HG03280 (cell line): ENCODE data around the gene SMAD6.

Experiments used
- ATAC-seq: cut with Tn5 transposase; IDR thresholded peaks from one replicate; pipeline ENCODE4 v1.9.1; 2021; ENCODE audit warnings: mild to moderate bottlenecking, moderate library complexity; ENCODE audit not compliant: unreplicated experiment

SMAD6 gene

DNA sequence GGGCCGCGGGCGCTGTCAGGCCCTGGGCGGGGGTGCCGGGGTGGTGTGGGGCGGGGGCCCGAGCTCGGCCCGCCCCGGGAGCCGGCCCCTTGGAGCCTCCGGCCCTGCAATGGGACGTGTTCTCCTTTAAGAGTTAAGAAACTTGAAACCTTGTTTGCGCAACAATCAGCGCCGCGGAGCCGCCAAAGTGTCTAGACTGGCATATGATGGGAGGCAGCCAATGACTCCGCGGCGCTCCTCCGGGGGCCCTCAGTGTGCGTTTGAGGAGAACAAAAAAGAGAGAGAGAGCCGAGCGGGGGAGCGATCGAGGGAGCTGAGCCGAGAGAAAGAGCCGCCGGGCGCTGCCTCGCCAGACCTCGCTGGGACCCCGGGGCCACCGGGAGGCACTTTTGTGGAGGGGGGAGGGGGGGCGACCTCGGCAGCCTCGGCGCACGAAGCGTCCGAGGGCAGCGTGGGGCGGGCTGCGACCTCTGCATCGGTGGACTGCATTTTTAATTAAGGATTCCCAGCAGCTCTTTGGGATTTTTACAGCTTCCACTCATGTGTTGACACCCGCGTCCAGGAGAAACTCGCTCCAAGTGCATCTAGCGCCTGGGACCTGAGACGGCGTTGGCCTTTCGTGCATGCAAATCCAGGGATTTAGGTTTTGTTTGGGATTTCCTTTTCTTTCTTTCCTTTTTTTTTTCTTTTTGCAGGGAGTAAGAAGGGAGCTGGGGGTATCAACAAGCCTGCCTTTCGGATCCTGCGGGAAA is at the start of gene SMAD6:
Gene SMAD6, plus strand, starts transcription at position 202 of the 752 bp plus-strand sequence. CDS start 1,023 bp downstream, outside the sequence.
- no peak for ATAC-seq

DNA sequence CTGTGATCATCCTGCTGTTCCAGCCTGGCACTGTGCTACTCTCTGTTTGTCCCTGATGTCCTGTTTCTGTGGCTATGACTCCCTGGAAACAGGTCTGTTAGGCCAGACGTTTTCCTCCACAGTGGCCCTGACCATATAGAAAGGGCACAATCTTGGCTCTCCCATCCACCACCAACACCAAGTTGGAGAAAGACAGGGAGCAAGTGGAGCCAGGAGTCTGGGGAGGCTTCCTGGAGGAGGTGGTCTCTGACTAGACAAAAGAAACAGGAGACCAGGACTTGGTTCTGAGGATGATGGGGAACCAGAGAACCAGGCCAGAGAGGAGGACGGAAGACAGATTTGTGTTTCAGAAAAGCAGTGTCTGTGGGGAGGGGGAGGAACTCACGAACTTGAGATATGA is 49.2 kb upstream of the SMAD6 start:
- ATAC-seq, result no peak

DNA sequence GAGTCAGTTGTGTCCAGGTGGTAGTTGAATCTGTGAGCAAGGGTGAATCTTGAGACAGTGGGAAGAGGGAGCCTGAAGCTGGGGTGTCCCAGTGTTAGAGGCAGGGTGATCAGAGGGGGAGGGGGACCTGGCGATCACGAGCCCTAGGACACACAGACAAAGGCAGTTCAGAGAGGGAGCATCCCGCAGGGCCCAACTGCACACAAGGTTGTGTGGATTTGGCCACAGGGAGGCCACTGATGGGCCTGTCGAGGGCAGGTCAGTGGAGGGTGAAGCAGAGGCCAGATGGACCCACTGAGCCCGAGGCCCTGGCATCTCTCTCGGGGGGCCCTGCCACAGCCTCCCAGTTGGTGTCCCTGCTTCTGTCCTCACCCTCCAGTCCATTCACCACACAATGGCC is 48.6 kb upstream of the SMAD6 start:
- no peak for ATAC-seq

GRCh38 chr15:66653852-66654251 is 48.2 kb upstream of the SMAD6 start:
- ATAC-seq, result no peak

GRCh38 chr15:66654361-66654738 is 47.7 kb upstream of the SMAD6 start:
- no peak for ATAC-seq

GRCh38 chr15:66654739-66655375 is 47.2 kb upstream of the SMAD6 start:
- ATAC-seq, result no peak

GRCh38 chr15:66655511-66655910 is 46.5 kb upstream of the SMAD6 start:
- ATAC-seq, result no peak

DNA sequence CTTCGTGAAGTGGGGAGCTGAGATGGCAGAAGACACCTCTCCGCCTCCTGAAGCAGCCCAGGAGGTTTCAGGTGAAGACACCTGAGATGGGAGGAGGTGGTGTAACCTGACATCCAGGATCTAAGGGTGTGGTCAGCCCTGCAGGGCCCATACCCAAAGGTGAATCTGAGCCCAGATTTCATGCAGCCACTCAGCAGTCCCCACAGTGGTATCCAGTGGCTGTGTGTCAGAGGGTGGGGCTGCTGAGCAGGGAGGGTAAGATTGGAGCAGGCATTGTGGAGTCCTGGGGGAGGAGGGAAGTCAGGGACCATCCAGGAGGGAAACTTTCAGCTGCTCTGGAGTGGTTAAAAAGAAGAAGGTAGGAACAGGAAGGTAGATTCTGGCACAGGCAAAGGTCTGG is 46.0 kb upstream of the SMAD6 start:
- no peak for ATAC-seq

GRCh38 chr15:66657185-66658020 is 44.6 kb upstream of the SMAD6 start:
- ATAC-seq, result no peak

- no peak for ATAC-seq
These were observed 44.0 kb upstream of the SMAD6 start for GRCh38 chr15:66658044-66658443.

GRCh38 chr15:66658855-66659254 is 43.2 kb upstream of the SMAD6 start:
- ATAC-seq, result no peak

DNA sequence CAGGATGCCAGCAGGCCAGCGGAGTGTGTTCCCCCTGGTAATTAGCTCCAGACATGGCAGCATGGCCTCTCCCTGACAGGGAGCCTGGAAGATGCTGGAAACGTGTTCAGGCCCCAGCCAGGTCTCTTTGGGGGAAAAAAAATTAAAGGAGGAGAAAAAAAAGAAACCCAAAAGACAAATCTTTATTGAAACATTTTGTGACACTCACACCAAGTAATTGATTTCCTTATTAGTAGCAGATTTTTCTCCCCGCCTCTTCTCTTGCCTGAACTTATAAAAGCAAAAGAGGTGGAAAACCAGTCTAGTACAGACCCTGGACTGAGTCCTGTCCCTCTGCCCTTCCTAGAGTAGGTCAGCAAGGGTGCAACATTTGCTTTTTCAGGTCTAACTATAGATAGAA is 42.7 kb upstream of the SMAD6 start:
- ATAC-seq, result no peak

DNA sequence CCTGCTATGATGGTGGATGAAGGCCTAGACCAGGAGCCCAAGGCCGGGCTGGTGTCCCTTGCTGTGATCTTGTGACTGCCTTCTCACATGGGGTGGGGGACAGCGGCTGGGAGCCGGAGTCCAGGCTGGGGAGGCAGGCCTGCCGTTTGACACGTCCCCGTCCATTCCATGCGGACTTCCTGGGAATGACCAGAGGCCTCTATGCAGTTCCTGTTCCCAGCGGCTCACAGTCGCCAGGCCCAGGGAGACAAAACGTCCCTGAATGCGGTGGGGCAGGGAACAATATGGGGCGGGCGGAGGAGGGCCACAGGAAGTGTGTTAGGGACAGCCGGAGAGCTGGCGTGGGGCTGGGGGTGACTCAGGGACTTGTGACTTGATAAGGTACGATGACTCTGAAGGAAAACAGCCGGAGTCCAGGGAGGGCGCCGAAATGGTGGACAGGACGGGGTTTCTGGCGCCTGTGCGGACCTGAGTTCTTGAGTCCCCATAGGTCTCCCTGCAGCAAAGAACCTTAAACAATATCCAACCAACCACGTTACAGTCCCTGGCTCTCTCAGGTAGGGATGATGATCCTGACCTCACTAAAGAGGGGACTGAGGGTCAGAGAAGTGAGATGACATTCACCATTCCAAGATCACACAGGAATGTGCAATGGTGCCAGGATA is 40.5 kb upstream of the SMAD6 start:
- ATAC-seq, result no peak

DNA sequence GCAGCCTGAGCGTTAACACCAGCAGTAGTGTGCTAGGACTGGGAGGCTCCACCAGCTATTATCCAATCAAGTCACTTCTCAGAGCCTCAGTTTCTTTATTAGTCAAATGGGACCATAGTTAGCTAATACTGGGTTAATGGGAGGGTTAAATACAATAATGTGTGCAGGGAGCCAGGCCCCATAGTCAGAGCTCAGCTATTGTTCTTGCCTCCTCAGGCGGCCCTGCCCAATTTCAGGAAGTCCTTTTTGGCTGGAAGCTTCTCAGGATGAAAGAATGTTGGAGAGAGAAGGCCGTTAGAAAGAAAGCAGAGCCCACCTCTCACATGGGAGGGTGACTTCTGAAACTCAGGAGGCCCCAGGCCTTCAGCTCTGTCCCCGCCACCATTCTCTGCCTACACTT is 39.5 kb upstream of the SMAD6 start:
- ATAC-seq, result no peak

GRCh38 chr15:66663664-66664063 is 38.4 kb upstream of the SMAD6 start:
- no peak for ATAC-seq

DNA sequence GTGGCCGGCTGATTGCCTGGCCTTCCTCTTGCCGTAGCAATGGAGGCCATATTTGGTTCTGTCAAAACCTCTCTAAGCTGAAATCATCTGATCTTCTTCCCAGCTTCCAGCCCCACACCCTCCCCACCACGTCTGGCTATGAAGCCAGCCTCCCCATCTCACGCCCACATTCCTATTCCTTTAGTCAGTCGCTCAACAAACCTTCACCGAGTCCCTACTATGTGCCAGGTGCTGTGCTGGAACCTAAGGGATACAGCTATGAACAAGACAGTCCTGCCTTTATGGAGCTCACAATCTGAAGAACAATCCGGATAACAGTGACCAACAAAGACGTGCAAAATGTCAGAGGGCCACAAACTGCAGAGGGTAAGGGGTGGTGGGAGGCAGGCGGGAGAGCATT is 31.9 kb upstream of the SMAD6 start:
- no peak for ATAC-seq

GRCh38 chr15:66670762-66671580 is 31.1 kb upstream of the SMAD6 start:
- ATAC-seq, result no peak

DNA sequence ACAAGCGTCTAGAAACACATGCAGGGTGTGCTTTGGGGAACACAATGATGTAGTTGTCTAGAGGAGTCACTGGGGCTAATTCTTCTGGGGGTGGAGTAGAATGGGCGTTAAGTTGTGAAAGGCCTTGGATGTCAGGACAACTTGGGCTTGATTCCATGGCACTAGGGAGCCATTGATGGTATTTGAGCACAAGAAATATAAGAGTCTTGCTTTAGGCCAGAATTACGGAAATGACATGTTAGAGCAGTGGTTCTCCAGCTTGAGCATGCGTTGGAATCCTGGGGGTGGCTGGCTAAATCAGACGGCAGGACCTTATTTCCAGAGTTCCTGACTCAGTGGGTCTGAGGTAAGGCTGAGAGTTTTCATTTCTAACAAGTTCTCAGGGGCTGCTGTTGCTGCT is 29.2 kb upstream of the SMAD6 start:
- no peak for ATAC-seq

DNA sequence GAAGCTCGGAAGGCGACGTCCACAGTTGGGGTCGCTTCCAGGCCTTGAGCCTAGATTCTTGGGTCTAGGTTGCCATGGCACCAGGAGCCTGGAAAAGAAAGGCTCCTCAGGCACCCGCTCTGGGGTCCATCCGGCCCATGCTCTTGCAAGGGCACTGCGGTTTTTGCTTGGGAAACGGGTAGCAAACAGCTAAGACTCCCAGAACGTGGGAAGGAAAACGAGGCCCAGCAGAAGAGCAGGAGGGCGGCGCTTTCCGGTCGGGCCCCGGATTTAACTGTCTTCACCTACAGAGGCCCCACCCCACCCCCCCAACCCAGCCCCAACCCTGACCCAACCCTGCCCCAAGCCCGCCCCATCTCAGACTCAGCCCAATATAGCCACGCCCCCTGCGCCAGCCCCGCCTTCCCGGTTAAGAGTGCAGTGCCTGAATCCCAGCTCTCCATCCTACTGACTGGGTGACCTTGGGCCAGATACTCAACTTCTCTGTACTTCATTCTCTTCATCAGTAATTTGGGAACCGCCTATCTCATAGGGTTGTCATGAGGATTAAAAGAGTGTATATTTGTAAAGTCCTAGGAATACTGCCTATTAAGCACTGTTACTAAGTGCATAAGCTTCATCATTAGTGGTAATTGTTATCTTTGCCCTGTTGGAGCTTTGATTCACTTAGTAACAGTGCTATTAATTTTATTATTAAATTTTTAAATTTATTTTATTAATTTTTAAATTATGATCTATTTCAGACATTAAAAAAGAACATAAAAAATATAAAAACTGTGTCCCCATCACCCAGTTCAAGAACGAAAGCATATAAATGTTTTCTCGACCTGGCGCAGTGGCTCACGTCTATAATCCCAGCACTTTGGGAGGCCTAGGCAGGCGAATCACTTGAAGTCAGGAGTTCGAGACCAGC is 28.4 kb upstream of the SMAD6 start:
- no peak for ATAC-seq
